NCI-H82 (cell line): ENCODE measurements around the gene C7.
"Not testable (repeated sequence)": the region's sequence is repeated elsewhere in the genome, so short reads cannot be mapped to it uniquely, and the experiment has no call there.

Experiments
- DNase-seq: peaks from one replicate; lab custom pipeline; 2025; lab: John Stamatoyannopoulos, UW

C7 gene

GRCh38 chr5:40991168-40991980 is 82.1 kb downstream of the C7 start:
- no peak for DNase-seq

GRCh38 chr5:40991981-40992559 is 82.8 kb downstream of the C7 start:
- DNase-seq: no peak

- no peak for DNase-seq
These were observed 86.7 kb downstream of the C7 start for GRCh38 chr5:40995801-40996586.

- DNase-seq: no peak
These were observed 89.8 kb downstream of the C7 start for GRCh38 chr5:40999142-40999541.

GRCh38 chr5:40999966-41000365 is 90.7 kb downstream of the C7 start:
- DNase-seq: no peak

- no peak for DNase-seq
These were observed 94.5 kb downstream of the C7 start for GRCh38 chr5:41003670-41004376.

- DNase-seq: no peak
These were observed 95.6 kb downstream of the C7 start for GRCh38 chr5:41004931-41005330.

GRCh38 chr5:41009232-41009631 is 99.9 kb downstream of the C7 start:
- DNase-seq: no peak

- no peak for DNase-seq
These were observed 101.3 kb downstream of the C7 start for GRCh38 chr5:41010572-41010971.

- DNase-seq: no peak
These were observed 103.0 kb downstream of the C7 start for GRCh38 chr5:41012318-41012717.

- DNase-seq: not testable (repeated sequence)
These were observed 113.3 kb downstream of the C7 start for GRCh38 chr5:41022600-41022999.
